ENCODE measurements around the gene SGIP1.

The SGIP1 gene

GRCh38 chr1:66553846-66554245 lies 19.9 kb downstream of the SGIP1 start:
- no peak for TF ChIP-seq CTCF (conservative IDR thresholded peaks at IDR 0.05)
- H3K27ac ChIP-seq: no peak overlapping the region

GRCh38 chr1:66556161-66556611 lies 22.2 kb downstream of the SGIP1 start:
- no peak overlapping the region for H3K27ac ChIP-seq
- no peak for TF ChIP-seq CTCF (conservative IDR thresholded peaks at IDR 0.05)

- no peak for TF ChIP-seq CTCF (conservative IDR thresholded peaks at IDR 0.05)
- H3K27ac ChIP-seq: no peak overlapping the region
Observed at GRCh38 chr1:66557157-66557556, 23.2 kb downstream of the SGIP1 start.

- no peak for TF ChIP-seq CTCF (conservative IDR thresholded peaks at IDR 0.05)
- no peak overlapping the region for H3K27ac ChIP-seq
Observed at GRCh38 chr1:66559517-66559916, 25.6 kb downstream of the SGIP1 start.

- no peak overlapping the region for H3K27ac ChIP-seq
- TF ChIP-seq CTCF (conservative IDR thresholded peaks at IDR 0.05): no peak
Observed at GRCh38 chr1:66562561-66562960, 28.6 kb downstream of the SGIP1 start.

- no peak overlapping the region for H3K27ac ChIP-seq
- TF ChIP-seq CTCF (conservative IDR thresholded peaks at IDR 0.05): no peak
Observed at GRCh38 chr1:66563094-66563800, 29.3 kb downstream of the SGIP1 start.

- no peak overlapping the region for H3K27ac ChIP-seq
- TF ChIP-seq CTCF (conservative IDR thresholded peaks at IDR 0.05): no peak
Observed at GRCh38 chr1:66563941-66564630, 30.1 kb downstream of the SGIP1 start.
